Panc1 (cell line): ENCODE measurements around the gene NT5C3A. TPM values are rescaled to one million over a fixed set of nuclear protein-coding genes. Genes with fewer than 3 reads are reported as not detected.
A peak's percentile ranks its signal among the peaks of the same experiment; 100 is the strongest.
"Not testable (repeated sequence)": the region's sequence is repeated elsewhere in the genome, so short reads cannot be mapped to it uniquely, and the experiment has no call there.

ENCODE experiments used
- ATAC-seq: fragments of 200-7000 bp; cut with Tn5 transposase; 2 replicates; pipeline ENCODE4 v1.9.1; 2020; ENCODE audit warnings: mild to moderate bottlenecking, moderate library complexity
- BruUV-seq: library from RNA; stranded (reverse); fragments of 400-500 nt; replicated peaks from 2 replicates; lab custom pipeline; 2021; lab: Mats Ljungman, UMichigan
- CTCF ChIA-PET: fragments of 300-600 bp; sonication (Branson Sonifier 250); formaldehyde crosslinking; loops from one replicate; lab custom pipeline; 2022; ENCODE audit warnings: antibody characterized with exemption; lab: Charles Lee
- POLR2A ChIA-PET: fragments of 300-600 bp; sonication (Branson Sonifier 250); formaldehyde crosslinking; loops from one replicate; lab custom pipeline; 2022; ENCODE audit warnings: antibody characterized with exemption; lab: Charles Lee
- DNase-seq: peaks from one replicate; pipeline ENCODE4 v3.0.0-alpha.2; 2010; ENCODE audit warnings: low read depth, low spot score
- H3K27ac ChIP-seq: 2 replicates; pipeline ENCODE4 v1.5.1; 2011; ENCODE audit warnings: mild to moderate bottlenecking, low read length, inconsistent platforms
- H3K27me3 ChIP-seq: fragments of 200-500 bp; sonication (Bioruptor generic); 2 replicates; pipeline ENCODE4 v1.6.0; 2014; ENCODE audit warnings: low read length, inconsistent platforms; ENCODE audit not compliant: control insufficient read depth, insufficient read depth
- H3K36me3 ChIP-seq: fragments of 200-500 bp; sonication (Bioruptor generic); 2 replicates; pipeline ENCODE4 v1.5.1; 2014; ENCODE audit warnings: inconsistent platforms, mild to moderate bottlenecking, low read length, moderate library complexity; ENCODE audit not compliant: control insufficient read depth, insufficient read depth
- H3K4me1 ChIP-seq: 2 replicates; pipeline ENCODE4 v1.5.1; 2011; ENCODE audit warnings: inconsistent platforms, mild to moderate bottlenecking, low read length, moderate library complexity; ENCODE audit not compliant: control insufficient read depth, insufficient read depth
- H3K4me3 ChIP-seq, 2 experiments: 2 replicates each; pipeline ENCODE4 v1.5.1; 2011 to 2012; ENCODE audit warnings: low read depth in 2 of 2, low read length in 2 of 2, mild to moderate bottlenecking in 2 of 2, inconsistent platforms in 1 of 2, moderate library complexity in 1 of 2
- H3K9me3 ChIP-seq: fragments of 200-500 bp; sonication (Bioruptor generic); 2 replicates; pipeline ENCODE4 v1.5.1; 2014; ENCODE audit warnings: low read depth, mild to moderate bottlenecking, inconsistent platforms, low read length, moderate library complexity; ENCODE audit not compliant: control insufficient read depth, insufficient read depth
- in situ Hi-C: cut with HindIII; loops from 2 replicates; pipeline ENCODE4 v1.10.0; 2016; ENCODE audit warnings: low sequenced_read_pairs, low pct_unique_long_range_greater_than_20kb
- intact Hi-C: fragments of 100-400 bp; cut with micrococcal nuclease; formaldehyde crosslinking; loops from one replicate; pipeline ENCODE4 v1.10.0; 2022; ENCODE audit not compliant: unreplicated experiment
- total RNA-seq: library from RNA; stranded (reverse); gene quantifications from one replicate; pipeline ENCODE4 v1.2.1, GENCODE V29; 2021; ENCODE audit not compliant: unreplicated experiment

NT5C3A gene
- total RNA-seq, 1 experiment from 2014 or later, result 29.1 TPM

- H3K27ac ChIP-seq, BruUV-seq, H3K4me1 ChIP-seq, H3K36me3 ChIP-seq, H3K9me3 ChIP-seq, H3K4me3 ChIP-seq, in situ Hi-C loops, ATAC-seq, DNase-seq, POLR2A ChIA-PET, H3K27me3 ChIP-seq, intact Hi-C loops, CTCF ChIA-PET: not testable (repeated sequence)
Observed at GRCh38 chr7:32979246-32979645, 83.3 kb downstream of the NT5C3A start.

- CTCF ChIA-PET, in situ Hi-C loops, POLR2A ChIA-PET: not testable (repeated sequence)
Observed at GRCh38 chr7:32977159-32977558, 85.4 kb downstream of the NT5C3A start.

GRCh38 chr7:32971967-32972366 is 90.6 kb downstream of the NT5C3A start:
- H3K27me3 ChIP-seq, H3K4me1 ChIP-seq, POLR2A ChIA-PET, intact Hi-C loops, DNase-seq, in situ Hi-C loops, H3K9me3 ChIP-seq, CTCF ChIA-PET, H3K27ac ChIP-seq, BruUV-seq, H3K36me3 ChIP-seq, H3K4me3 ChIP-seq: not testable (repeated sequence)
- 0 out of 2 replicates have a peak, but pooled peaks have one; percentile 37 for ATAC-seq

More at GRCh38 chr7:32977159-32977558, 85.4 kb downstream of the NT5C3A start:
- H3K4me1 ChIP-seq, H3K4me3 ChIP-seq, DNase-seq, intact Hi-C loops, H3K36me3 ChIP-seq, H3K9me3 ChIP-seq, H3K27me3 ChIP-seq, H3K27ac ChIP-seq, ATAC-seq, BruUV-seq: not testable (repeated sequence)

- ATAC-seq, POLR2A ChIA-PET, CTCF ChIA-PET, H3K4me1 ChIP-seq, H3K27me3 ChIP-seq, H3K4me3 ChIP-seq, in situ Hi-C loops, H3K36me3 ChIP-seq, DNase-seq, BruUV-seq, H3K27ac ChIP-seq, H3K9me3 ChIP-seq, intact Hi-C loops: not testable (repeated sequence)
Observed at GRCh38 chr7:32967268-32967582, 95.4 kb downstream of the NT5C3A start.

DNA sequence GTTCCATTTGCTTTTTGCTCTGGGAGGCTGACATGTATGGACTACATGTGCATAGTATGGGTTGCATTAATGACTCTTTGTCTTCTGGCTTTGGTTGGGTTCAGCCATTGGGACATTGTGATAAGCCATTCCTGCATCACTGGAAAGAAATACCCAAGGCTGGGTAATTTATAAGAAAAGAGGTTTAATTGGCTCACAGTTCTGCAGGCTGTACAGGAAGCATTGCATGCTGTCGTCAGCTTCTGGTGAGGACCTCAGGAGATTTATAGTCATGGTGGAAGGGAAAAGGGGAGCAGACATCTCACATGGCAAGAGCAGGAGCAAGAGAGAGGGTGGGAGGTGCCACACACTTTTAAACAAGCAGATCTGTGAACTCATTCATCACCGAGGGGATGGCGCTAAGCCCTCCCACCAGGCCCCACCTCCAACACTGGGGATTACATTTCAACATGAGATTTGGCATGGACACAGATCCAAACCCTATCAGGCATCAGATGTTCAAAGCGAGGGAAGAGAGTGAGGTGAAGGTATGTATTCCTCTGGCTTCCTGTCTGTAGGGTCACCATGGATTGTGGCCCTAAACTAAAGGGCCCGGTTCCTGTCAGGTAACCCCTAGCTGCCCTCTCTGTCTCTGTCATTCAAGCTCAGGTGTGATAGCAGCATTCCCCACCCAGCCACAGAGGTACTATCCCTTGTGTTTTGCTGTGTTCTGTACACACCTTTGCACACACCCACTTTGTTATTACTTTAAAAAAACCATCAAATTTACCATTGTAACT is 95.9 kb downstream of the NT5C3A start:
- not testable (repeated sequence) for H3K4me3 ChIP-seq

More for the DNA sequence above, 95.9 kb downstream of the NT5C3A start:
- intact Hi-C loops, in situ Hi-C loops, H3K4me1 ChIP-seq, H3K36me3 ChIP-seq, BruUV-seq, H3K27me3 ChIP-seq, CTCF ChIA-PET, H3K27ac ChIP-seq, H3K9me3 ChIP-seq, ATAC-seq, DNase-seq, POLR2A ChIA-PET: not testable (repeated sequence)
